HepG2 (cell line): ENCODE measurements around the gene MAMDC2. TPM values are rescaled to one million over a fixed set of nuclear protein-coding genes. Genes with fewer than 3 reads are reported as not detected.

Experiments used
- ATAC-seq: fragments of 200-7000 bp; cut with Tn5 transposase; 3 replicates; pipeline ENCODE4 v1.9.1; 2020; ENCODE audit warnings: mild to moderate bottlenecking, moderate library complexity
- BruUV-seq: library from RNA; stranded (reverse); fragments of 400-500 nt; replicated peaks from 2 replicates; lab custom pipeline; 2021; lab: Mats Ljungman, UMichigan
- CTCF ChIA-PET: fragments of 300-600 bp; formaldehyde crosslinking; extraction: SDS; loops from one replicate; lab custom pipeline; 2021; ENCODE audit warnings: low total read pairs, inconsistent platforms, low intra/inter-chr PET ratio; lab: Yijun Ruan, JAX
- POLR2A ChIA-PET: fragments of 350-600 bp; sonication (Branson Sonifier 250); formaldehyde crosslinking; loops from one replicate; lab custom pipeline; 2020; ENCODE audit warnings: antibody characterized with exemption, inconsistent platforms; lab: Yijun Ruan, JAX
- DNase-seq: peaks from one replicate; pipeline ENCODE4 v3.0.0-alpha.2; 2015; ENCODE audit warnings: low spot score
- FAIRE-seq: peaks from 3 replicates; lab custom pipeline; 2011; peaks lifted over from hg19 to GRCh38; lab: Jason Lieb, UNC
- H2AFZ ChIP-seq: one replicate; pipeline ENCODE4 v1.6.1; 2011; ENCODE audit warnings: low read length, inconsistent platforms
- H3K27ac ChIP-seq: fragments of 300-600 bp; 3 replicates; pipeline ENCODE4 v1.8.0; 2011; ENCODE audit warnings: mixed run types, mild to moderate bottlenecking, mixed read lengths, low read length, inconsistent platforms; ENCODE audit not compliant: insufficient read depth; ENCODE audit errors: extremely low read length
- H3K27me3 ChIP-seq, 2 experiments: fragments of 200-600 bp in 1 of 2; 2 replicates in 1 of 2; 3 replicates in 1 of 2; pipeline versions ENCODE4 v1.6.0 to v1.8.0; 2011; ENCODE audit warnings: low read length in 2 of 2, mild to moderate bottlenecking in 2 of 2, moderate library complexity in 2 of 2, inconsistent platforms in 1 of 2; ENCODE audit not compliant: insufficient read depth in 2 of 2, control insufficient read depth in 1 of 2
- H3K36me3 ChIP-seq, 2 experiments: fragments of 200-600 bp in 1 of 2; replicated peaks in 1 of 2; 2 replicates in 1 of 2; 3 replicates in 1 of 2; pipeline versions ENCODE4 v1.5.1 to v1.8.0; 2011; ENCODE audit warnings: low read length in 2 of 2, inconsistent platforms in 1 of 2; ENCODE audit not compliant: insufficient read depth in 2 of 2, control insufficient read depth in 1 of 2
- H3K4me1 ChIP-seq: 2 replicates; pipeline ENCODE4 v1.5.1; 2012; ENCODE audit warnings: low read length, inconsistent platforms; ENCODE audit not compliant: insufficient read depth
- H3K4me2 ChIP-seq: 2 replicates; pipeline ENCODE4 v1.6.0; 2011; ENCODE audit warnings: low read depth, low read length, inconsistent platforms
- H3K4me3 ChIP-seq, 3 experiments: fragments of 200-600 bp in 1 of 3; sonication (generic), shearing (Covaris generic) in 1 of 3; replicated peaks in 1 of 3; 2 replicates each; pipeline ENCODE4 v1.5.1; 2011 to 2016; ENCODE audit warnings: low read length in 3 of 3, inconsistent platforms in 2 of 3, low read depth in 2 of 3, mild to moderate bottlenecking in 2 of 3, control low read depth in 1 of 3, mixed read lengths in 1 of 3; ENCODE audit not compliant: insufficient read depth in 1 of 3
- H3K79me2 ChIP-seq: one replicate; pipeline ENCODE4 v1.6.1; 2011; ENCODE audit warnings: low read length, inconsistent platforms; ENCODE audit not compliant: insufficient read depth
- H3K9ac ChIP-seq: 2 replicates; pipeline ENCODE4 v1.6.0; 2011; ENCODE audit warnings: mild to moderate bottlenecking, low read depth, low read length, inconsistent platforms; ENCODE audit not compliant: insufficient read depth
- H3K9me3 ChIP-seq: 2 replicates; pipeline ENCODE4 v1.5.1; 2012; ENCODE audit warnings: mild to moderate bottlenecking, low read length
- H4K20me1 ChIP-seq: 2 replicates; pipeline ENCODE4 v1.6.0; 2011; ENCODE audit warnings: inconsistent platforms, mild to moderate bottlenecking, low read length, moderate library complexity; ENCODE audit not compliant: insufficient read depth
- DMAP1 ChIP-seq: IDR thresholded peaks from 2 replicates; pipeline ENCODE4 v1.6.1; 2016
- NFE2L2 ChIP-seq: fragments of 150-350 bp; IDR thresholded peaks from 2 replicates; pipeline ENCODE4 v1.6.1; 2014; ENCODE audit warnings: low read length
- RBFOX2 ChIP-seq: fragments of 200-400 bp; formaldehyde crosslinking; IDR thresholded peaks from 2 replicates; pipeline ENCODE4 v1.6.1; 2017; ENCODE audit warnings: low read depth, mild to moderate bottlenecking, low read length
- RBM22 ChIP-seq: fragments of 200-400 bp; formaldehyde crosslinking; optimal IDR thresholded peaks from 2 replicates; pipeline ENCODE3; 2017; ENCODE audit warnings: mild to moderate bottlenecking, low read length, moderate library complexity
- SNAPC2 ChIP-seq: sonication (generic); formaldehyde crosslinking; IDR thresholded peaks from 2 replicates; pipeline ENCODE4 v1.8.1; 2022; ENCODE audit warnings: mild to moderate bottlenecking, missing genetic modification reagents
- SYNCRIP ChIP-seq: fragments of 200-400 bp; formaldehyde crosslinking; IDR thresholded peaks from 2 replicates; pipeline ENCODE4 v1.6.1; 2018; ENCODE audit warnings: mild to moderate bottlenecking, low read depth, low read length; ENCODE audit not compliant: insufficient read depth
- TBP ChIP-seq: sonication (generic); formaldehyde crosslinking; IDR thresholded peaks from 2 replicates; pipeline ENCODE4 v1.5.0; 2020; ENCODE audit warnings: missing genetic modification reagents
- ZC3H4 ChIP-seq: sonication (generic); formaldehyde crosslinking; IDR thresholded peaks from 2 replicates; pipeline ENCODE4 v1.4.0; 2020; ENCODE audit warnings: missing genetic modification reagents, borderline replicate concordance
- ZFP36L1 ChIP-seq: sonication (generic); formaldehyde crosslinking; IDR thresholded peaks from 2 replicates; pipeline ENCODE4 v1.8.0; 2022; ENCODE audit warnings: mild to moderate bottlenecking, missing genetic modification reagents, moderate library complexity
- ZNF30 ChIP-seq: sonication (generic); formaldehyde crosslinking; IDR thresholded peaks from 2 replicates; pipeline ENCODE4 v1.5.0; 2020; ENCODE audit warnings: mild to moderate bottlenecking, missing genetic modification reagents
- WGBS: methylation state at CpG from one replicate; pipeline ENCODE4 v1.1.6; 2017; ENCODE audit warnings: low lambda C conversion rate; 5-methylcytosine and 5-hydroxymethylcytosine counted together
- in situ Hi-C: cut with HindIII; loops from 2 replicates; pipeline ENCODE4 v1.10.0; 2017; ENCODE audit warnings: low pct_unique_long_range_greater_than_20kb; ENCODE audit not compliant: extremely low pct_ligation_motif_present
- intact Hi-C: fragments of 100-400 bp; cut with micrococcal nuclease; formaldehyde crosslinking; loops from one replicate; pipeline ENCODE4 v1.10.0; 2022; ENCODE audit not compliant: unreplicated experiment
- polyA plus RNA-seq, 8 experiments: library from polyadenylated mRNA; depleted of rRNA in 3 of 8; stranded (reverse) in 7 of 8; unstranded in 1 of 8; fragments of >200 nt; fragmentation: Illumina TruSeq in 4 of 8; extraction: Trizol in 4 of 8; gene quantifications; 2 replicates each; pipeline versions ENCODE4 v1.2.1 to v1.2.3, GENCODE V29; 2011 to 2016; ENCODE audit warnings: low read depth in 4 of 8, missing spikeins in 1 of 8, mixed read lengths in 1 of 8; ENCODE audit not compliant: insufficient read depth in 1 of 8
- total RNA-seq, 5 experiments: library from RNA; depleted of rRNA; stranded (reverse); fragments of >200 nt; fragmentation: Illumina TruSeq; extraction: Trizol; gene quantifications; 2 replicates each; pipeline ENCODE4 v1.2.3, GENCODE V29; 2016; ENCODE audit warnings: low read depth in 1 of 5
- TF ChIP-seq, protein P1 (sequence below): sonication (generic); formaldehyde crosslinking; IDR thresholded peaks from 2 replicates; pipeline ENCODE4 v1.8.0; 2022; ENCODE audit warnings: missing genetic modification reagents, mild to moderate bottlenecking, moderate library complexity, borderline replicate concordance
- TF ChIP-seq, protein P2 (sequence below): sonication (generic); formaldehyde crosslinking; IDR thresholded peaks from 2 replicates; pipeline ENCODE4 v1.5.0; 2020; ENCODE audit warnings: mild to moderate bottlenecking, low read depth, missing genetic modification reagents, borderline replicate concordance
- TF ChIP-seq, protein P3 (sequence below): sonication (generic); formaldehyde crosslinking; IDR thresholded peaks from 2 replicates; pipeline ENCODE4 v1.8.0; 2022; ENCODE audit warnings: mild to moderate bottlenecking, missing genetic modification reagents
- TF ChIP-seq, protein P4 (sequence below): sonication (generic); formaldehyde crosslinking; conservative IDR thresholded peaks from 2 replicates; pipeline ENCODE4 v1.4.0; 2020; ENCODE audit warnings: missing genetic modification reagents

MAMDC2 gene
- total and polyA plus RNA-seq, 2 of the 13 experiments (the other 11 are each of a cell fraction or from before 2014, with no cell fraction given): not detected

DNA sequence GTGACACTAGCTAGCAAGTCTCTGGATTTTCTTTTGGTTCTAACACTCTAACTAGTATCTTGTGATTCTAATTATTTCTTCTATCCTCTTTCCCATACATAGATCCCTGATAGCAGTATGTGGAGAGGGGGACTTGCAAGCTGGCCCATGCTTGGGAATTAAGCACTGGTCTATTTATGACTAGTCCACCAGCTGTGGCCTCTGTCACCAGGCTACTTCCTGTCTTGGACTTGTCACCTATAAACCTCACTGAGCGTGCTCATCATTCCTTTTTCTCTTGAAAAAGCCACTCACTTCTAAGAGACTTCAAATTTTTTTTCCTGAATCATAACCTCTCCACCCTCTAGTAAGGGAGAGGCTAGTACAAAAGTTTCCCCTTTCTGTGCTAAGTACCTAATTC lies 32.3 kb upstream of the MAMDC2 start:
- H3K27me3 ChIP-seq: no peaks in the 10 kb centered on the region
- no peak overlapping the region for H3K4me3 ChIP-seq
- no peak overlapping the region for H2AFZ ChIP-seq
- ChIA-PET CTCF (no interaction called here), POLR2A (no interaction called here)
- H3K4me2 ChIP-seq: no peak overlapping the region
- TF ChIP-seq SNAPC2 (CRISPR knock-in tag) (no peak), NFE2L2 (no peak), DMAP1 (CRISPR knock-in tag) (no peak), RBFOX2 (no peak), SYNCRIP (no peak), RBM22 (no peak), ZC3H4 (CRISPR knock-in tag) (no peak), ZFP36L1 (CRISPR knock-in tag) (no peak), ZNF30 (CRISPR knock-in tag) (no peak), TBP (CRISPR knock-in tag) (no peak)
- TF ChIP-seq, protein P1, sequence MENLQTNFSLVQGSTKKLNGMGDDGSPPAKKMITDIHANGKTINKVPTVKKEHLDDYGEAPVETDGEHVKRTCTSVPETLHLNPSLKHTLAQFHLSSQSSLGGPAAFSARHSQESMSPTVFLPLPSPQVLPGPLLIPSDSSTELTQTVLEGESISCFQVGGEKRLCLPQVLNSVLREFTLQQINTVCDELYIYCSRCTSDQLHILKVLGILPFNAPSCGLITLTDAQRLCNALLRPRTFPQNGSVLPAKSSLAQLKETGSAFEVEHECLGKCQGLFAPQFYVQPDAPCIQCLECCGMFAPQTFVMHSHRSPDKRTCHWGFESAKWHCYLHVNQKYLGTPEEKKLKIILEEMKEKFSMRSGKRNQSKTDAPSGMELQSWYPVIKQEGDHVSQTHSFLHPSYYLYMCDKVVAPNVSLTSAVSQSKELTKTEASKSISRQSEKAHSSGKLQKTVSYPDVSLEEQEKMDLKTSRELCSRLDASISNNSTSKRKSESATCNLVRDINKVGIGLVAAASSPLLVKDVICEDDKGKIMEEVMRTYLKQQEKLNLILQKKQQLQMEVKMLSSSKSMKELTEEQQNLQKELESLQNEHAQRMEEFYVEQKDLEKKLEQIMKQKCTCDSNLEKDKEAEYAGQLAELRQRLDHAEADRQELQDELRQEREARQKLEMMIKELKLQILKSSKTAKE (CRISPR knock-in tag): no peak
- TF ChIP-seq, protein P2, sequence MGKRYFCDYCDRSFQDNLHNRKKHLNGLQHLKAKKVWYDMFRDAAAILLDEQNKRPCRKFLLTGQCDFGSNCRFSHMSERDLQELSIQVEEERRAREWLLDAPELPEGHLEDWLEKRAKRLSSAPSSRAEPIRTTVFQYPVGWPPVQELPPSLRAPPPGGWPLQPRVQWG (CRISPR knock-in tag): no peak
- TF ChIP-seq, protein P3, sequence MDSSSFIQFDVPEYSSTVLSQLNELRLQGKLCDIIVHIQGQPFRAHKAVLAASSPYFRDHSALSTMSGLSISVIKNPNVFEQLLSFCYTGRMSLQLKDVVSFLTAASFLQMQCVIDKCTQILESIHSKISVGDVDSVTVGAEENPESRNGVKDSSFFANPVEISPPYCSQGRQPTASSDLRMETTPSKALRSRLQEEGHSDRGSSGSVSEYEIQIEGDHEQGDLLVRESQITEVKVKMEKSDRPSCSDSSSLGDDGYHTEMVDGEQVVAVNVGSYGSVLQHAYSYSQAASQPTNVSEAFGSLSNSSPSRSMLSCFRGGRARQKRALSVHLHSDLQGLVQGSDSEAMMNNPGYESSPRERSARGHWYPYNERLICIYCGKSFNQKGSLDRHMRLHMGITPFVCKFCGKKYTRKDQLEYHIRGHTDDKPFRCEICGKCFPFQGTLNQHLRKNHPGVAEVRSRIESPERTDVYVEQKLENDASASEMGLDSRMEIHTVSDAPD (CRISPR knock-in tag): no peak
- TF ChIP-seq, protein P4, sequence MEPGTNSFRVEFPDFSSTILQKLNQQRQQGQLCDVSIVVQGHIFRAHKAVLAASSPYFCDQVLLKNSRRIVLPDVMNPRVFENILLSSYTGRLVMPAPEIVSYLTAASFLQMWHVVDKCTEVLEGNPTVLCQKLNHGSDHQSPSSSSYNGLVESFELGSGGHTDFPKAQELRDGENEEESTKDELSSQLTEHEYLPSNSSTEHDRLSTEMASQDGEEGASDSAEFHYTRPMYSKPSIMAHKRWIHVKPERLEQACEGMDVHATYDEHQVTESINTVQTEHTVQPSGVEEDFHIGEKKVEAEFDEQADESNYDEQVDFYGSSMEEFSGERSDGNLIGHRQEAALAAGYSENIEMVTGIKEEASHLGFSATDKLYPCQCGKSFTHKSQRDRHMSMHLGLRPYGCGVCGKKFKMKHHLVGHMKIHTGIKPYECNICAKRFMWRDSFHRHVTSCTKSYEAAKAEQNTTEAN: no peak
- DNase-seq (no peak), FAIRE-seq (no peak), ATAC-seq (no peak)
- H3K9ac ChIP-seq: no peak overlapping the region
- H4K20me1 ChIP-seq: no peaks in the 10 kb centered on the region
- H3K9me3 ChIP-seq: no peaks in the 10 kb centered on the region
- H3K27ac ChIP-seq: no peak overlapping the region
- intact Hi-C loops (no loop called here), in situ Hi-C loops (no loop called here)
- no TSS peak for BruUV-seq
- H3K79me2 ChIP-seq: no peaks in the 10 kb centered on the region
- no peaks in the 10 kb centered on the region for H3K36me3 ChIP-seq
- WGBS: 30% methylated on average over 1 of the region's 1 CpG
- H3K4me1 ChIP-seq: peaks cover 7% of the 10 kb centered on the region
